ENCODE data around the gene LRFN3. TPM values are rescaled to one million over a fixed set of nuclear protein-coding genes. Genes with fewer than 3 reads are reported as not detected.
A peak's percentile ranks its signal among the peaks of the same experiment; 100 is the strongest.

The LRFN3 gene
- total RNA-seq, 6 experiments from 2014 or later = 15.3 to 21.0 (median 19.1) TPM

GRCh38 chr19:35894342-35894741, 41.8 kb upstream of the LRFN3 start:
- Mint-ChIP-seq H3K9me3 (no peaks in the 10 kb centered on the region), H3K27me3 (ENCODE audit: insufficient read depth) (no peaks in the 10 kb centered on the region; the same call in 1 of the 2 replicates), H3K4me3 (no peak overlapping the region), H3K36me3 (ENCODE audit: low read depth) (peaks cover 22% of the 10 kb centered on the region), H3K4me1 (ENCODE audit: low read depth) (peaks cover 11% of the 10 kb centered on the region; the same call in 1 of the 2 replicates), H3K27ac (no peak overlapping the region)
- DNase-seq = no peak
- TF ChIP-seq CTCF (IDR thresholded peaks at IDR 0.05) = no peak

- Mint-ChIP-seq H3K4me1 (ENCODE audit: low read depth) (peaks cover 15% of the 10 kb centered on the region), H3K27ac (no peak overlapping the region), H3K36me3 (ENCODE audit: low read depth) (peaks cover 11% of the 10 kb centered on the region), H3K4me3 (no peak overlapping the region), H3K27me3 (ENCODE audit: insufficient read depth) (no peaks in the 10 kb centered on the region; the same call in 1 of the 2 replicates), H3K9me3 (no peaks in the 10 kb centered on the region)
- TF ChIP-seq CTCF (IDR thresholded peaks at IDR 0.05) = no peak
- no peak for DNase-seq
Measured at GRCh38 chr19:35895911-35896642, 40.1 kb upstream of the LRFN3 start.

- peaks cover 11% of the 10 kb centered on the region for H3K36me3 Mint-ChIP-seq (ENCODE audit: low read depth)
- no peaks in the 10 kb centered on the region for H3K9me3 Mint-ChIP-seq
- no peaks in the 10 kb centered on the region; the same call in 1 of the 2 replicates for H3K27me3 Mint-ChIP-seq (ENCODE audit: insufficient read depth)
Measured at GRCh38 chr19:35896643-35897040, 39.5 kb upstream of the LRFN3 start.

GRCh38 chr19:35897706-35898451, 38.3 kb upstream of the LRFN3 start:
- no peaks in the 10 kb centered on the region for H3K9me3 Mint-ChIP-seq
- peaks cover 5% of the 10 kb centered on the region; the same call in 1 of the 2 replicates for H3K36me3 Mint-ChIP-seq (ENCODE audit: low read depth)
- no peak overlapping the region for H3K27ac Mint-ChIP-seq
- H3K27me3 Mint-ChIP-seq (ENCODE audit: insufficient read depth) = no peaks in the 10 kb centered on the region; the same call in none of the 2 replicates
- TF ChIP-seq CTCF (IDR thresholded peaks at IDR 0.05) = no peak
- H3K4me1 Mint-ChIP-seq (ENCODE audit: low read depth) = peaks cover 32% of the 10 kb centered on the region
- peak overlapping the region; percentile 95 for H3K4me3 Mint-ChIP-seq
- DNase-seq = no peak

More at GRCh38 chr19:35896643-35897040, 39.5 kb upstream of the LRFN3 start:
- H3K4me1 Mint-ChIP-seq (ENCODE audit: low read depth) = peaks cover 21% of the 10 kb centered on the region
- TF ChIP-seq CTCF (IDR thresholded peaks at IDR 0.05) = no peak
- H3K27ac Mint-ChIP-seq = no peak overlapping the region
- no peak for DNase-seq
- no peak overlapping the region for H3K4me3 Mint-ChIP-seq

- Mint-ChIP-seq H3K4me3 (peak overlapping the region; percentile 95), H3K36me3 (ENCODE audit: low read depth) (no peaks in the 10 kb centered on the region), H3K27me3 (ENCODE audit: insufficient read depth) (peaks cover 2% of the 10 kb centered on the region; the same call in 1 of the 2 replicates), H3K4me1 (ENCODE audit: low read depth) (peaks cover 33% of the 10 kb centered on the region), H3K27ac (peak overlapping the region; percentile 90), H3K9me3 (no peaks in the 10 kb centered on the region)
- no peak for TF ChIP-seq CTCF (IDR thresholded peaks at IDR 0.05)
- no peak for DNase-seq
Measured at GRCh38 chr19:35898499-35898809, 37.7 kb upstream of the LRFN3 start.

Data from HFFc6 (cell line).